Activated effector memory CD4-positive, alpha-beta T cell treated with Interleukin-2 at 50 U/mL for 16 hours (primary cell): ENCODE data around the gene COPE.
"Not testable (repeated sequence)": the region's sequence is repeated elsewhere in the genome, so short reads cannot be mapped to it uniquely, and the experiment has no call there.

ENCODE experiments used
- DNase-seq: peaks from one replicate; pipeline ENCODE4 v3.0.0-alpha.2; 2020

Gene COPE

GRCh38 chr19:18906605-18907519 lies 12.3 kb downstream of the COPE start:
- no peak for DNase-seq

GRCh38 chr19:18905513-18906236 lies 13.5 kb downstream of the COPE start:
- DNase-seq, result no peak

GRCh38 chr19:18905058-18905456 lies 14.1 kb downstream of the COPE start:
- no peak for DNase-seq

- DNase-seq, result no peak
Observed at GRCh38 chr19:18904334-18905057, 14.7 kb downstream of the COPE start.

GRCh38 chr19:18903156-18904037 lies 15.8 kb downstream of the COPE start:
- no peak for DNase-seq

GRCh38 chr19:18902519-18902918 lies 16.7 kb downstream of the COPE start:
- not testable (repeated sequence) for DNase-seq

- DNase-seq, result no peak
Observed at GRCh38 chr19:18901491-18901890, 17.7 kb downstream of the COPE start.

GRCh38 chr19:18900700-18901481 lies 18.3 kb downstream of the COPE start:
- no peak for DNase-seq

GRCh38 chr19:18899624-18900560 lies 19.3 kb downstream of the COPE start:
- DNase-seq, result no peak

GRCh38 chr19:18898607-18899408 lies 20.4 kb downstream of the COPE start:
- no peak for DNase-seq

GRCh38 chr19:18898081-18898606 lies 21.0 kb downstream of the COPE start:
- DNase-seq, result no peak

- DNase-seq, result no peak
Observed at GRCh38 chr19:18897094-18898029, 21.8 kb downstream of the COPE start.

- DNase-seq, result no peak
Observed at GRCh38 chr19:18896421-18896841, 22.8 kb downstream of the COPE start.

GRCh38 chr19:18895824-18896341 lies 23.3 kb downstream of the COPE start, which contains the start of gene CERS1:
Gene CERS1, minus strand, starts transcription at chr19:18896158. Its CDS starts 86 bp downstream, at chr19:18896072.
- DNase-seq, result no peak

- DNase-seq, result no peak
Observed at GRCh38 chr19:18895038-18895823, 24.0 kb downstream of the COPE start.

- no peak for DNase-seq
Observed at GRCh38 chr19:18894254-18895037, 24.7 kb downstream of the COPE start.
